Testis (tissue), 2 donors: ENCODE data around the gene SGMS2.

Experiments used
- CTCF ChIP-seq, 3 experiments: fragments of 450-650 bp in 2 of 3; fragments of 200-600 bp in 1 of 3; sonication (generic) in 1 of 3; IDR thresholded peaks; one replicate each; pipeline ENCODE4 v1.5.1; 2016 to 2019; ENCODE audit warnings: antibody characterized with exemption in 3 of 3, mild to moderate bottlenecking in 2 of 3, moderate library complexity in 1 of 3
- POLR2A ChIP-seq: fragments of 450-650 bp; IDR thresholded peaks from one replicate; pipeline ENCODE4 v1.6.1; 2017; ENCODE audit warnings: antibody characterized with exemption, mild to moderate bottlenecking, moderate library complexity

- TF ChIP-seq CTCF (IDR thresholded peaks at IDR 0.05) (no peak), POLR2A (no peak)
Observed at GRCh38 chr4:107863416-107863815, 38.7 kb downstream of the SGMS2 start.
